ENCODE results near the gene PDE8A.

The PDE8A gene

GRCh38 chr15:84962955-84963354 lies 18.7 kb upstream of the PDE8A start:
- Histone ChIP-seq H3K9me3 (ENCODE audit: control insufficient read depth, low read length) (peaks cover 9% of the 10 kb centered on the region), H3K4me1 (ENCODE audit: control insufficient read depth, insufficient read depth, low read length) (peaks cover 6% of the 10 kb centered on the region), H3K4me3 (ENCODE audit: low read length) (no peak overlapping the region), H3K9ac (ENCODE audit: low read length) (no peak overlapping the region), H3K36me3 (ENCODE audit: control insufficient read depth, insufficient read depth, low read length, severe bottlenecking) (no peaks in the 10 kb centered on the region), H3K27me3 (replicated peaks; ENCODE audit: control insufficient read depth, insufficient read depth, low read length) (peaks cover 7% of the 10 kb centered on the region)
- DNase-seq (ENCODE audit: low read depth) = no peak

- DNase-seq (ENCODE audit: low read depth) = no peak
- no peak overlapping the region for H3K4me3 ChIP-seq (ENCODE audit: low read length)
- no peak overlapping the region for H3K9ac ChIP-seq (ENCODE audit: low read length)
- H3K27me3 ChIP-seq (replicated peaks; ENCODE audit: control insufficient read depth, insufficient read depth, low read length) = peaks cover 7% of the 10 kb centered on the region
- peaks cover 9% of the 10 kb centered on the region for H3K9me3 ChIP-seq (ENCODE audit: control insufficient read depth, low read length)
- no peaks in the 10 kb centered on the region for H3K36me3 ChIP-seq (ENCODE audit: control insufficient read depth, insufficient read depth, low read length, severe bottlenecking)
- peaks cover 6% of the 10 kb centered on the region for H3K4me1 ChIP-seq (ENCODE audit: control insufficient read depth, insufficient read depth, low read length)
These were observed 14.3 kb upstream of the PDE8A start for GRCh38 chr15:84967380-84967779.

- Histone ChIP-seq H3K9me3 (ENCODE audit: control insufficient read depth, low read length) (peaks cover 9% of the 10 kb centered on the region), H3K9ac (ENCODE audit: low read length) (no peak overlapping the region), H3K36me3 (ENCODE audit: control insufficient read depth, insufficient read depth, low read length, severe bottlenecking) (no peaks in the 10 kb centered on the region), H3K27me3 (replicated peaks; ENCODE audit: control insufficient read depth, insufficient read depth, low read length) (peaks cover 5% of the 10 kb centered on the region), H3K4me3 (ENCODE audit: low read length) (no peak overlapping the region), H3K4me1 (ENCODE audit: control insufficient read depth, insufficient read depth, low read length) (peaks cover 6% of the 10 kb centered on the region)
- DNase-seq (ENCODE audit: low read depth) = no peak
These were observed 13.4 kb upstream of the PDE8A start for GRCh38 chr15:84968301-84968700.

- Histone ChIP-seq H3K4me1 (ENCODE audit: control insufficient read depth, insufficient read depth, low read length) (peaks cover 6% of the 10 kb centered on the region), H3K27me3 (replicated peaks; ENCODE audit: control insufficient read depth, insufficient read depth, low read length) (no peaks in the 10 kb centered on the region), H3K36me3 (ENCODE audit: control insufficient read depth, insufficient read depth, low read length, severe bottlenecking) (no peaks in the 10 kb centered on the region), H3K9ac (ENCODE audit: low read length) (no peak overlapping the region), H3K4me3 (ENCODE audit: low read length) (no peak overlapping the region), H3K9me3 (ENCODE audit: control insufficient read depth, low read length) (peaks cover 6% of the 10 kb centered on the region)
- DNase-seq (ENCODE audit: low read depth) = no peak
These were observed 12.4 kb upstream of the PDE8A start for GRCh38 chr15:84969257-84969656.

GRCh38 chr15:84970843-84971242 lies 10.8 kb upstream of the PDE8A start:
- Histone ChIP-seq H3K4me1 (ENCODE audit: control insufficient read depth, insufficient read depth, low read length) (peaks cover 6% of the 10 kb centered on the region), H3K36me3 (ENCODE audit: control insufficient read depth, insufficient read depth, low read length, severe bottlenecking) (no peaks in the 10 kb centered on the region), H3K27me3 (replicated peaks; ENCODE audit: control insufficient read depth, insufficient read depth, low read length) (no peaks in the 10 kb centered on the region), H3K9me3 (ENCODE audit: control insufficient read depth, low read length) (no peaks in the 10 kb centered on the region), H3K4me3 (ENCODE audit: low read length) (no peak overlapping the region), H3K9ac (ENCODE audit: low read length) (no peak overlapping the region)
- no peak for DNase-seq (ENCODE audit: low read depth)

- Histone ChIP-seq H3K4me3 (ENCODE audit: low read length) (no peak overlapping the region), H3K9ac (ENCODE audit: low read length) (no peak overlapping the region), H3K4me1 (ENCODE audit: control insufficient read depth, insufficient read depth, low read length) (no peaks in the 10 kb centered on the region), H3K27me3 (replicated peaks; ENCODE audit: control insufficient read depth, insufficient read depth, low read length) (no peaks in the 10 kb centered on the region), H3K9me3 (ENCODE audit: control insufficient read depth, low read length) (no peaks in the 10 kb centered on the region), H3K36me3 (ENCODE audit: control insufficient read depth, insufficient read depth, low read length, severe bottlenecking) (no peaks in the 10 kb centered on the region)
- DNase-seq (ENCODE audit: low read depth) = peak; percentile 42
These were observed 7.9 kb upstream of the PDE8A start for GRCh38 chr15:84973492-84974460.

- no peak for DNase-seq (ENCODE audit: low read depth)
- H3K9ac ChIP-seq (ENCODE audit: low read length) = no peak overlapping the region
- peaks cover 5% of the 10 kb centered on the region for H3K4me1 ChIP-seq (ENCODE audit: control insufficient read depth, insufficient read depth, low read length)
- H3K27me3 ChIP-seq (replicated peaks; ENCODE audit: control insufficient read depth, insufficient read depth, low read length) = no peaks in the 10 kb centered on the region
- no peaks in the 10 kb centered on the region for H3K9me3 ChIP-seq (ENCODE audit: control insufficient read depth, low read length)
- H3K4me3 ChIP-seq (ENCODE audit: low read length) = no peak overlapping the region
- no peaks in the 10 kb centered on the region for H3K36me3 ChIP-seq (ENCODE audit: control insufficient read depth, insufficient read depth, low read length, severe bottlenecking)
These were observed 5.7 kb upstream of the PDE8A start for GRCh38 chr15:84975871-84976351.

GRCh38 chr15:84976746-84977345 lies 4.8 kb upstream of the PDE8A start:
- no peaks in the 10 kb centered on the region for H3K27me3 ChIP-seq (replicated peaks; ENCODE audit: control insufficient read depth, insufficient read depth, low read length)
- H3K36me3 ChIP-seq (ENCODE audit: control insufficient read depth, insufficient read depth, low read length, severe bottlenecking) = no peaks in the 10 kb centered on the region
- H3K9ac ChIP-seq (ENCODE audit: low read length) = no peak overlapping the region
- no peak for DNase-seq (ENCODE audit: low read depth)
- H3K9me3 ChIP-seq (ENCODE audit: control insufficient read depth, low read length) = no peaks in the 10 kb centered on the region
- H3K4me1 ChIP-seq (ENCODE audit: control insufficient read depth, insufficient read depth, low read length) = peaks cover 5% of the 10 kb centered on the region
- H3K4me3 ChIP-seq (ENCODE audit: low read length) = no peak overlapping the region

- no peaks in the 10 kb centered on the region for H3K27me3 ChIP-seq (replicated peaks; ENCODE audit: control insufficient read depth, insufficient read depth, low read length)
- peak overlapping the region; percentile 92 for H3K4me3 ChIP-seq (ENCODE audit: low read length)
- no peaks in the 10 kb centered on the region for H3K36me3 ChIP-seq (ENCODE audit: control insufficient read depth, insufficient read depth, low read length, severe bottlenecking)
- H3K4me1 ChIP-seq (ENCODE audit: control insufficient read depth, insufficient read depth, low read length) = peaks cover 17% of the 10 kb centered on the region
- H3K9ac ChIP-seq (ENCODE audit: low read length) = peak overlapping the region; percentile 86
- no peaks in the 10 kb centered on the region for H3K9me3 ChIP-seq (ENCODE audit: control insufficient read depth, low read length)
- no peak for DNase-seq (ENCODE audit: low read depth)
These were observed 2.0 kb upstream of the PDE8A start for GRCh38 chr15:84979651-84980050.

- Histone ChIP-seq H3K27me3 (replicated peaks; ENCODE audit: control insufficient read depth, insufficient read depth, low read length) (no peaks in the 10 kb centered on the region), H3K9me3 (ENCODE audit: control insufficient read depth, low read length) (no peaks in the 10 kb centered on the region)
These were observed 1.2 kb upstream of the PDE8A start for GRCh38 chr15:84980196-84981053.

More at GRCh38 chr15:84980196-84981053, 1.2 kb upstream of the PDE8A start:
- peaks cover 17% of the 10 kb centered on the region for H3K4me1 ChIP-seq (ENCODE audit: control insufficient read depth, insufficient read depth, low read length)
- peak; percentile 93 for DNase-seq (ENCODE audit: low read depth)
- H3K36me3 ChIP-seq (ENCODE audit: control insufficient read depth, insufficient read depth, low read length, severe bottlenecking) = no peaks in the 10 kb centered on the region
- H3K4me3 ChIP-seq (ENCODE audit: low read length) = peak overlapping the region; percentile 92
- H3K9ac ChIP-seq (ENCODE audit: low read length) = peak overlapping the region; percentile 86
